ENCODE data around the gene TMEM266. TPM values are rescaled to one million over a fixed set of nuclear protein-coding genes. Genes with fewer than 3 reads are reported as not detected.

Gene TMEM266
- total RNA-seq, 1 experiment from 2014 or later, result not detected

GRCh38 chr15:76032046-76032445 is 27.7 kb upstream of the TMEM266 start:
- H3K4me3 ChIP-seq (ENCODE audit: low read length), result no peak overlapping the region
- H3K36me3 ChIP-seq (ENCODE audit: low read depth, low read length), result no peaks in the 10 kb centered on the region
- H2AFZ ChIP-seq (ENCODE audit: low read length), result no peak overlapping the region
- BruUV-seq (replicated peaks), result no TSS peak
- H3K4me1 ChIP-seq (ENCODE audit: insufficient read depth, low read length), result no peaks in the 10 kb centered on the region
- peaks cover 36% of the 10 kb centered on the region for H3K27me3 ChIP-seq (ENCODE audit: low read length)
- intact Hi-C loops (cut with micrococcal nuclease), result no loop called here
- TF ChIP-seq EZH2phosphoT487 (IDR thresholded peaks at IDR 0.05; ENCODE audit: borderline replicate concordance, low read length), result no peak
- no peak for TF ChIP-seq CTCF (conservative IDR thresholded peaks at IDR 0.05; ENCODE audit: low read depth, low read length)
- TF ChIP-seq EZH2 (IDR thresholded peaks at IDR 0.05; ENCODE audit: low read length, unreplicated experiment), result no peak
- no peak overlapping the region for H3K9ac ChIP-seq (ENCODE audit: low read length)
- no peaks in the 10 kb centered on the region for H3F3A ChIP-seq (ENCODE audit: low read length, unreplicated experiment)
- H3K9me3 ChIP-seq (ENCODE audit: low read length), result no peaks in the 10 kb centered on the region
- ATAC-seq, result no peak
- H3K4me2 ChIP-seq (ENCODE audit: low read length), result no peak overlapping the region
- ChIA-PET POLR2A (ENCODE audit: unreplicated experiment) (no interaction called here), CTCF (no interaction called here)
- H3K9me2 ChIP-seq (replicated peaks; ENCODE audit: low read length), result no peaks in the 10 kb centered on the region
- no peak overlapping the region for H3K27ac ChIP-seq (ENCODE audit: low read length)
- H3K79me2 ChIP-seq (ENCODE audit: low read length), result no peaks in the 10 kb centered on the region
- DNase-seq, result no peak
- H4K20me1 ChIP-seq (ENCODE audit: low read length), result no peaks in the 10 kb centered on the region

DNA sequence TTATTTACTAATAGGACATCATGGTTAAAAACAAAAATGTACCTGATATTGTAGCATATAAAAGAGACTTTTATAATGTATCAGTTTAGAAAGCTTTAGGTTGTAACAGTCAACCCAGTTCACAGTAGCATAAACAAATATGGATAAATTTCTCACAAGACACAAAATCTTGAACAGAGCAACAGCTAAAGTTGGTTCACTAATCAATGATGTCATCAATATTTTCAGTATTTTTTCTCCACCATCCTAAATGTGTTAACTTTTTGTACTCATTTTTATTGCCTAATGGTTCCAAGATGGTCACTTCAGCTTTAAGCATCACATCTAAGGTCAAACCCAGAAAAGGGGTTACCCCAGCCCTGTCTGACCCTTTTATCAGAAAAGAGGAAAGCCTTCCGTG is 26.3 kb upstream of the TMEM266 start:
- H2AFZ ChIP-seq (ENCODE audit: low read length), result no peak overlapping the region
- intact Hi-C loops (cut with micrococcal nuclease), result no loop called here
- ATAC-seq (no peak), DNase-seq (no peak)
- no peaks in the 10 kb centered on the region for H3K9me3 ChIP-seq (ENCODE audit: low read length)
- POLR2A ChIA-PET (ENCODE audit: unreplicated experiment), result no interaction called here
- no peak overlapping the region for H3K4me2 ChIP-seq (ENCODE audit: low read length)
- no peaks in the 10 kb centered on the region for H3K4me1 ChIP-seq (ENCODE audit: insufficient read depth, low read length)
- H3F3A ChIP-seq (ENCODE audit: low read length, unreplicated experiment), result no peaks in the 10 kb centered on the region
- CTCF ChIA-PET, result interaction anchor here (0.5 kb wide), 1 partner anchor 26 kb away, joined by 7 read pairs; the partner anchor contains the start of gene TMEM266
- H3K9me2 ChIP-seq (replicated peaks; ENCODE audit: low read length), result no peaks in the 10 kb centered on the region
- BruUV-seq (replicated peaks), result no TSS peak
- no peak for TF ChIP-seq EZH2phosphoT487 (IDR thresholded peaks at IDR 0.05; ENCODE audit: borderline replicate concordance, low read length)
- no peak for TF ChIP-seq CTCF (conservative IDR thresholded peaks at IDR 0.05; ENCODE audit: low read depth, low read length)
- no peak for TF ChIP-seq EZH2 (IDR thresholded peaks at IDR 0.05; ENCODE audit: low read length, unreplicated experiment)
- H3K36me3 ChIP-seq (ENCODE audit: low read depth, low read length), result no peaks in the 10 kb centered on the region
- H3K27ac ChIP-seq (ENCODE audit: low read length), result no peak overlapping the region
- peaks cover 41% of the 10 kb centered on the region for H3K27me3 ChIP-seq (ENCODE audit: low read length)
- H3K4me3 ChIP-seq (ENCODE audit: low read length), result no peak overlapping the region
- H3K9ac ChIP-seq (ENCODE audit: low read length), result no peak overlapping the region
- no peaks in the 10 kb centered on the region for H4K20me1 ChIP-seq (ENCODE audit: low read length)
- H3K79me2 ChIP-seq (ENCODE audit: low read length), result no peaks in the 10 kb centered on the region

- CTCF ChIA-PET, result no interaction called here
- Histone ChIP-seq H3K36me3 (ENCODE audit: low read depth, low read length) (no peaks in the 10 kb centered on the region), H3K4me2 (ENCODE audit: low read length) (no peak overlapping the region), H3K9ac (ENCODE audit: low read length) (no peak overlapping the region), H2AFZ (ENCODE audit: low read length) (no peak overlapping the region), H3K4me1 (ENCODE audit: insufficient read depth, low read length) (no peaks in the 10 kb centered on the region), H4K20me1 (ENCODE audit: low read length) (no peaks in the 10 kb centered on the region), H3K79me2 (ENCODE audit: low read length) (no peaks in the 10 kb centered on the region), H3K27me3 (ENCODE audit: low read length) (peaks cover 43% of the 10 kb centered on the region), H3F3A (ENCODE audit: low read length, unreplicated experiment) (no peaks in the 10 kb centered on the region), H3K27ac (ENCODE audit: low read length) (no peak overlapping the region), H3K9me3 (ENCODE audit: low read length) (no peaks in the 10 kb centered on the region), H3K4me3 (ENCODE audit: low read length) (no peak overlapping the region), H3K9me2 (replicated peaks; ENCODE audit: low read length) (no peaks in the 10 kb centered on the region)
- intact Hi-C loops (cut with micrococcal nuclease), result no loop called here
- ATAC-seq (no peak), DNase-seq (no peak)
- BruUV-seq (replicated peaks), result no TSS peak
- no peak for TF ChIP-seq CTCF (conservative IDR thresholded peaks at IDR 0.05; ENCODE audit: low read depth, low read length)
- TF ChIP-seq EZH2 (IDR thresholded peaks at IDR 0.05; ENCODE audit: low read length, unreplicated experiment), result no peak
- no peak for TF ChIP-seq EZH2phosphoT487 (IDR thresholded peaks at IDR 0.05; ENCODE audit: borderline replicate concordance, low read length)
- POLR2A ChIA-PET (ENCODE audit: unreplicated experiment), result no interaction called here
Observed at GRCh38 chr15:76034111-76034510, 25.7 kb upstream of the TMEM266 start.
